ENCODE data around the gene FAM117B. TPM values are rescaled to one million over a fixed set of nuclear protein-coding genes. Genes with fewer than 3 reads are reported as not detected.

Gene FAM117B
- polyA plus RNA-seq, 2 of the 4 experiments (the other 2 are of a cell fraction), result 3.6 TPM

DNA sequence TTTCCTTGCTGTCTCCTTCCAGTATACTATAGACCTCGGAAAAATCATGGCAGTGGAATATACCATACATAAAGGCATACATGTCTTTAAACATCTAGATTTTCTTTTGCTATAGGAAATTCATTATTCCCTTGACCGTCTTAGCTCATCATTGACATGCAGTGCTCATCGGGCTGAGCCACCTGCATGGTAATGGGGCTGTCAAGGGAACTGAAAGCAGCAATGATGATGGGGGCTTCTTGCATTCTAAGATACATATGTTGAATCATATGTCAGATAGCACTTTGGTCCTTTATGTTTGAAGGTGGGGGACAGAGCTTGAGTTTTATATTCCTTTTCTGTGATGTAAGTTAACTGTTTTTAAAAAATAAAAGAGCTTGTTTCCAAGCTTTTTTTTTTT, 130.2 kb downstream of the FAM117B start:
- H3K9me3 ChIP-seq, result no peaks in the 10 kb centered on the region
- WGBS (ENCODE audit: missing lambda C conversion rate), result 92% methylated on average over 3 of the region's 3 CpGs
- CTCF ChIA-PET, result interaction anchor here (0.8 kb wide), 1 partner anchor 15 kb away, joined by 4 read pairs; no protein-coding TSS in a partner anchor
- POLR2A ChIA-PET, result no interaction called here
- TF ChIP-seq RARB (CRISPR knock-in tag; IDR thresholded peaks at IDR 0.05), result no peak
- TF ChIP-seq, protein P1, sequence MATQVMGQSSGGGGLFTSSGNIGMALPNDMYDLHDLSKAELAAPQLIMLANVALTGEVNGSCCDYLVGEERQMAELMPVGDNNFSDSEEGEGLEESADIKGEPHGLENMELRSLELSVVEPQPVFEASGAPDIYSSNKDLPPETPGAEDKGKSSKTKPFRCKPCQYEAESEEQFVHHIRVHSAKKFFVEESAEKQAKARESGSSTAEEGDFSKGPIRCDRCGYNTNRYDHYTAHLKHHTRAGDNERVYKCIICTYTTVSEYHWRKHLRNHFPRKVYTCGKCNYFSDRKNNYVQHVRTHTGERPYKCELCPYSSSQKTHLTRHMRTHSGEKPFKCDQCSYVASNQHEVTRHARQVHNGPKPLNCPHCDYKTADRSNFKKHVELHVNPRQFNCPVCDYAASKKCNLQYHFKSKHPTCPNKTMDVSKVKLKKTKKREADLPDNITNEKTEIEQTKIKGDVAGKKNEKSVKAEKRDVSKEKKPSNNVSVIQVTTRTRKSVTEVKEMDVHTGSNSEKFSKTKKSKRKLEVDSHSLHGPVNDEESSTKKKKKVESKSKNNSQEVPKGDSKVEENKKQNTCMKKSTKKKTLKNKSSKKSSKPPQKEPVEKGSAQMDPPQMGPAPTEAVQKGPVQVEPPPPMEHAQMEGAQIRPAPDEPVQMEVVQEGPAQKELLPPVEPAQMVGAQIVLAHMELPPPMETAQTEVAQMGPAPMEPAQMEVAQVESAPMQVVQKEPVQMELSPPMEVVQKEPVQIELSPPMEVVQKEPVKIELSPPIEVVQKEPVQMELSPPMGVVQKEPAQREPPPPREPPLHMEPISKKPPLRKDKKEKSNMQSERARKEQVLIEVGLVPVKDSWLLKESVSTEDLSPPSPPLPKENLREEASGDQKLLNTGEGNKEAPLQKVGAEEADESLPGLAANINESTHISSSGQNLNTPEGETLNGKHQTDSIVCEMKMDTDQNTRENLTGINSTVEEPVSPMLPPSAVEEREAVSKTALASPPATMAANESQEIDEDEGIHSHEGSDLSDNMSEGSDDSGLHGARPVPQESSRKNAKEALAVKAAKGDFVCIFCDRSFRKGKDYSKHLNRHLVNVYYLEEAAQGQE (IDR thresholded peaks at IDR 0.05), result no peak
- TF ChIP-seq HOXB5 (CRISPR knock-in tag; IDR thresholded peaks at IDR 0.05), result no peak
- no peak for TF ChIP-seq ATOH8 (CRISPR knock-in tag; IDR thresholded peaks at IDR 0.05; ENCODE audit: low read depth)
- no peak for TF ChIP-seq ZNF302 (CRISPR knock-in tag; IDR thresholded peaks at IDR 0.05)
- TF ChIP-seq JUN (IDR thresholded peaks at IDR 0.05), result no peak
- no peak for TF ChIP-seq HEYL (CRISPR knock-in tag; IDR thresholded peaks at IDR 0.05)
- TF ChIP-seq ZC3H11A (IDR thresholded peaks at IDR 0.05), result no peak
- TF ChIP-seq JUNB (IDR thresholded peaks at IDR 0.05), result no peak
- TF ChIP-seq CBX2 (IDR thresholded peaks at IDR 0.05; ENCODE audit: borderline replicate concordance, low read depth), result no peak
- TF ChIP-seq, protein P2, sequence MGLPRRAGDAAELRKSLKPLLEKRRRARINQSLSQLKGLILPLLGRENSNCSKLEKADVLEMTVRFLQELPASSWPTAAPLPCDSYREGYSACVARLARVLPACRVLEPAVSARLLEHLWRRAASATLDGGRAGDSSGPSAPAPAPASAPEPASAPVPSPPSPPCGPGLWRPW (IDR thresholded peaks at IDR 0.05), result no peak
- no peak for TF ChIP-seq HOXA7 (CRISPR knock-in tag; IDR thresholded peaks at IDR 0.05)
- no peak for TF ChIP-seq RAD21 (conservative IDR thresholded peaks at IDR 0.05 in 1 of 2, IDR thresholded peaks at IDR 0.05 in 1 of 2)
- TF ChIP-seq, protein P3, sequence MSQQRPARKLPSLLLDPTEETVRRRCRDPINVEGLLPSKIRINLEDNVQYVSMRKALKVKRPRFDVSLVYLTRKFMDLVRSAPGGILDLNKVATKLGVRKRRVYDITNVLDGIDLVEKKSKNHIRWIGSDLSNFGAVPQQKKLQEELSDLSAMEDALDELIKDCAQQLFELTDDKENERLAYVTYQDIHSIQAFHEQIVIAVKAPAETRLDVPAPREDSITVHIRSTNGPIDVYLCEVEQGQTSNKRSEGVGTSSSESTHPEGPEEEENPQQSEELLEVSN (IDR thresholded peaks at IDR 0.05; ENCODE audit: borderline replicate concordance, low read depth), result no peak
- TF ChIP-seq EP300 (IDR thresholded peaks at IDR 0.05), result no peak
- TF ChIP-seq CHD2 (IDR thresholded peaks at IDR 0.05; ENCODE audit: low read length, partially characterized antibody), result no peak
- H3K4me1 ChIP-seq, result no peaks in the 10 kb centered on the region
- no peak overlapping the region for H3K4me2 ChIP-seq
- FAIRE-seq (no peak), DNase-seq (ENCODE audit: low read depth in 1 of 2, low spot score in 1 of 2) (no peak), ATAC-seq (no peak)
- no peak overlapping the region for H3K27ac ChIP-seq
- no peak overlapping the region for H3K4me3 ChIP-seq

DNA sequence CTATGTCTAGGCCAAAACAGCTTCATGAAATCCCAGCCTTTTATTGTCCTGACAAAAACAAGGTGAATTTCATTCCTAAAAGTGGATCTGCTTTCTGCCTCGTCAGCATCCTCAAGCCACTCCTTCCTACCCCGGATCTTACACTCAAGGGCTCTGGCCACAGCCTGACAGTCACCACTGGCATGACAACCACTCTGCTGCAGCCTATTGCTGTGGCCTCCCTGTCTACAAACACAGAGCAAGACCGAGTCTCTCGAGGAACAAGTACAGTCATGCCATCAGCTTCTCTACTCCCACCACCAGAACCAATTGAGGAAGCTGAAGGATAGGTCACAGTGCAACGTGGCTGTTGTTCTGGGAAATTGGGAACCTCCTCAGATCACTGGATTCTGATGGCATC, 130.7 kb downstream of the FAM117B start:
- no peak for DNase-seq (ENCODE audit: low read depth in 1 of 2, low spot score in 1 of 2)
- Histone ChIP-seq H3K9me3 (no peaks in the 10 kb centered on the region), H3K4me1 (no peaks in the 10 kb centered on the region), H3K27ac (no peak overlapping the region), H3K4me3 (no peak overlapping the region), H3K4me2 (no peak overlapping the region)
- ATAC-seq, result no peak
- POLR2A ChIA-PET, result no interaction called here
- no peak for FAIRE-seq
- TF ChIP-seq ZNF302 (CRISPR knock-in tag; IDR thresholded peaks at IDR 0.05) (no peak), HOXA7 (CRISPR knock-in tag; IDR thresholded peaks at IDR 0.05) (no peak), ZSCAN20 (CRISPR knock-in tag; IDR thresholded peaks at IDR 0.05) (no peak), CBX8 (IDR thresholded peaks at IDR 0.05) (no peak), TFCP2L1 (CRISPR knock-in tag; IDR thresholded peaks at IDR 0.05) (no peak), RFX5 (IDR thresholded peaks at IDR 0.05) (no peak), MAFK (IDR thresholded peaks at IDR 0.05; ENCODE audit: partially characterized antibody) (peak; percentile 78), CHD4 (IDR thresholded peaks at IDR 0.05; ENCODE audit: borderline replicate concordance) (no peak)
- TF ChIP-seq, protein P4, sequence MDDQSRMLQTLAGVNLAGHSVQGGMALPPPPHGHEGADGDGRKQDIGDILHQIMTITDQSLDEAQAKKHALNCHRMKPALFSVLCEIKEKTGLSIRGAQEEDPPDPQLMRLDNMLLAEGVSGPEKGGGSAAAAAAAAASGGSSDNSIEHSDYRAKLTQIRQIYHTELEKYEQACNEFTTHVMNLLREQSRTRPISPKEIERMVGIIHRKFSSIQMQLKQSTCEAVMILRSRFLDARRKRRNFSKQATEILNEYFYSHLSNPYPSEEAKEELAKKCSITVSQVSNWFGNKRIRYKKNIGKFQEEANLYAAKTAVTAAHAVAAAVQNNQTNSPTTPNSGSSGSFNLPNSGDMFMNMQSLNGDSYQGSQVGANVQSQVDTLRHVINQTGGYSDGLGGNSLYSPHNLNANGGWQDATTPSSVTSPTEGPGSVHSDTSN (IDR thresholded peaks at IDR 0.05), result no peak
- CTCF ChIA-PET, result interaction anchor here (0.8 kb wide), 1 partner anchor 16 kb away, joined by 4 read pairs; no protein-coding TSS in a partner anchor
- 72% methylated on average over 5 of the region's 5 CpGs for WGBS (ENCODE audit: missing lambda C conversion rate)
